HepG2 (cell line): ENCODE data around the gene GNG5.

Source experiments
- ARHGAP35 ChIP-seq: sonication (generic); formaldehyde crosslinking; IDR thresholded peaks from 2 replicates; pipeline ENCODE4 v1.9.0; 2022; ENCODE audit warnings: mild to moderate bottlenecking, inconsistent platforms, moderate library complexity, missing genetic modification reagents, borderline replicate concordance
- CTCF ChIP-seq: sonication (generic); formaldehyde crosslinking; IDR thresholded peaks from 2 replicates; pipeline ENCODE4 v1.5.0; 2020; ENCODE audit warnings: mild to moderate bottlenecking, missing genetic modification reagents, moderate library complexity
- FOSL1 ChIP-seq: sonication (generic); formaldehyde crosslinking; IDR thresholded peaks from 2 replicates; pipeline ENCODE4 v1.9.0; 2021; ENCODE audit warnings: missing genetic modification reagents, borderline replicate concordance
- FOXP1 ChIP-seq, 2 experiments: fragments of 450-650 bp in 1 of 2; IDR thresholded peaks; 2 replicates each; pipeline ENCODE4 v1.6.1; 2017 to 2018; ENCODE audit warnings: antibody characterized with exemption in 1 of 2
- MED1 ChIP-seq: sonication (generic); formaldehyde crosslinking; IDR thresholded peaks from 2 replicates; pipeline ENCODE4 v1.4.0; 2020; ENCODE audit warnings: missing genetic modification reagents
- RAD21 ChIP-seq: fragments of 450-650 bp; formaldehyde crosslinking; IDR thresholded peaks from 2 replicates; pipeline ENCODE4 v1.5.0; 2020; ENCODE audit warnings: mild to moderate bottlenecking
- SP2 ChIP-seq: sonication (generic); formaldehyde crosslinking; IDR thresholded peaks from 2 replicates; pipeline ENCODE4 v1.5.1; 2020; ENCODE audit warnings: mild to moderate bottlenecking, missing genetic modification reagents
- TCF7 ChIP-seq: sonication (generic); IDR thresholded peaks from 2 replicates; pipeline ENCODE4 v1.6.1; 2016; ENCODE audit warnings: antibody characterized with exemption, low read depth
- ZNF512 ChIP-seq: sonication (generic); formaldehyde crosslinking; IDR thresholded peaks from 2 replicates; pipeline ENCODE4 v1.4.0; 2020; ENCODE audit warnings: mild to moderate bottlenecking, missing genetic modification reagents
- TF ChIP-seq, protein P1 (sequence below): sonication (generic); formaldehyde crosslinking; conservative IDR thresholded peaks from 2 replicates; pipeline ENCODE4 v1.4.0; 2020; ENCODE audit warnings: missing genetic modification reagents
- TF ChIP-seq, protein P2 (sequence below): IDR thresholded peaks from 2 replicates; pipeline ENCODE4 v1.6.1; 2016; ENCODE audit warnings: low read depth, borderline replicate concordance
- TF ChIP-seq, protein P3 (sequence below): sonication (generic); formaldehyde crosslinking; IDR thresholded peaks from 2 replicates; pipeline ENCODE4 v1.5.0; 2020; ENCODE audit warnings: missing genetic modification reagents, mild to moderate bottlenecking, borderline replicate concordance

- TF ChIP-seq, protein P1, sequence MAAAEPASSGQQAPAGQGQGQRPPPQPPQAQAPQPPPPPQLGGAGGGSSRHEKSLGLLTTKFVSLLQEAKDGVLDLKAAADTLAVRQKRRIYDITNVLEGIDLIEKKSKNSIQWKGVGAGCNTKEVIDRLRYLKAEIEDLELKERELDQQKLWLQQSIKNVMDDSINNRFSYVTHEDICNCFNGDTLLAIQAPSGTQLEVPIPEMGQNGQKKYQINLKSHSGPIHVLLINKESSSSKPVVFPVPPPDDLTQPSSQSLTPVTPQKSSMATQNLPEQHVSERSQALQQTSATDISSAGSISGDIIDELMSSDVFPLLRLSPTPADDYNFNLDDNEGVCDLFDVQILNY (CRISPR knock-in tag): no peak
- TF ChIP-seq ZNF512 (CRISPR knock-in tag) (no peak), ARHGAP35 (CRISPR knock-in tag) (no peak), MED1 (no peak), CTCF (CRISPR knock-in tag) (no peak), TCF7 (no peak), FOXP1 (IDR thresholded peaks at IDR 0.05) (no peak), FOXP1 (CRISPR knock-in tag; IDR thresholded peaks at IDR 0.05) (no peak), RAD21 (CRISPR knock-in tag) (no peak), SP2 (CRISPR knock-in tag) (no peak), FOSL1 (CRISPR knock-in tag) (no peak)
- TF ChIP-seq, protein P2, sequence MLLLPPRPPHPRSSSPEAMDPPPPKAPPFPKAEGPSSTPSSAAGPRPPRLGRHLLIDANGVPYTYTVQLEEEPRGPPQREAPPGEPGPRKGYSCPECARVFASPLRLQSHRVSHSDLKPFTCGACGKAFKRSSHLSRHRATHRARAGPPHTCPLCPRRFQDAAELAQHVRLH: no peak
- TF ChIP-seq, protein P3, sequence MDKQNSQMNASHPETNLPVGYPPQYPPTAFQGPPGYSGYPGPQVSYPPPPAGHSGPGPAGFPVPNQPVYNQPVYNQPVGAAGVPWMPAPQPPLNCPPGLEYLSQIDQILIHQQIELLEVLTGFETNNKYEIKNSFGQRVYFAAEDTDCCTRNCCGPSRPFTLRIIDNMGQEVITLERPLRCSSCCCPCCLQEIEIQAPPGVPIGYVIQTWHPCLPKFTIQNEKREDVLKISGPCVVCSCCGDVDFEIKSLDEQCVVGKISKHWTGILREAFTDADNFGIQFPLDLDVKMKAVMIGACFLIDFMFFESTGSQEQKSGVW (CRISPR knock-in tag): no peak
Measured at GRCh38 chr1:84509029-84509428, 2.6 kb upstream of the GNG5 start.
